ENCODE results near the gene NELFE.
"Not testable (repeated sequence)": the region's sequence is repeated elsewhere in the genome, so short reads cannot be mapped to it uniquely, and the experiment has no call there.

DNA sequence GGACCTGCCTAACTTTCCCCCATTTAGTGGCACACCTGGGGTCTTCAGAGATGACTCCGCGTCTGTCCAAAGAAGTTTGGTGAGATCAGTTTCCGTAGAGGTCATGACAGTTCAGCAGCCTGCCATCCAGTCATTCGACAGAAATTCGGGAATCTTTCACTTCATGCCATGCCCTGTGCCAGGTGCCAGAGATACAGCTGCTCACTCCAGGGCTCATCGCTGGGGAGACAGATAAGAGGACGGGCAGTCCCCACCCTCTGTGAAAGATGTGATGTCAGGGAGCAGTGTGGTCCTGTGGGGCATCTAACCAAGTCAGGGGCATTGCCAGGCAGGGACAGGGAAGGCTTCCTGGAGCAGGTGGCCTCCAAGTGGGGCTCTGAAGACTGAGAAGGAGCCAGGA is 44.5 kb upstream of the NELFE start:
- TF ChIP-seq POLR2A, CTCF, POLR2AphosphoS5 (IDR thresholded peaks at IDR 0.05): not testable (repeated sequence)
